H9 (cell line): ENCODE data around the gene OGFOD2. TPM values are rescaled to one million over a fixed set of nuclear protein-coding genes. Genes with fewer than 3 reads are reported as not detected.

ENCODE experiments used
- DNase-seq: peaks from one replicate; pipeline ENCODE4 v3.0.0-alpha.2; 2017
- H2AFZ ChIP-seq: one replicate; pipeline ENCODE4 v1.6.1; 2013; ENCODE audit warnings: mild to moderate bottlenecking, low read length, control low read depth, moderate library complexity
- H2AK5ac ChIP-seq: 2 replicates; pipeline ENCODE4 v1.6.1; 2013; ENCODE audit warnings: low read length, control low read depth, mixed read lengths; ENCODE audit not compliant: insufficient read length
- H2BK120ac ChIP-seq: one replicate; pipeline ENCODE4 v1.6.1; 2013; ENCODE audit warnings: low read depth, mild to moderate bottlenecking, low read length, control low read depth, inconsistent platforms; ENCODE audit not compliant: poor library complexity, severe bottlenecking
- H2BK12ac ChIP-seq: 2 replicates; pipeline ENCODE4 v1.6.1; 2013; ENCODE audit warnings: low read length, control low read depth, mixed read lengths, low read depth; ENCODE audit not compliant: insufficient read length
- H2BK15ac ChIP-seq: 2 replicates; pipeline ENCODE4 v1.6.1; 2013; ENCODE audit warnings: low read depth, low read length, control low read depth
- H2BK20ac ChIP-seq: one replicate; pipeline ENCODE4 v1.6.1; 2013; ENCODE audit warnings: low read depth, mild to moderate bottlenecking, low read length, control low read depth, inconsistent platforms; ENCODE audit not compliant: poor library complexity, severe bottlenecking
- H2BK5ac ChIP-seq: 2 replicates; pipeline ENCODE4 v1.6.1; 2013; ENCODE audit warnings: low read length, control low read depth, mixed read lengths; ENCODE audit not compliant: insufficient read length
- H3K14ac ChIP-seq: 2 replicates; pipeline ENCODE4 v1.6.1; 2013; ENCODE audit warnings: low read length, control low read depth; ENCODE audit not compliant: insufficient read depth
- H3K18ac ChIP-seq: 2 replicates; pipeline ENCODE4 v1.6.1; 2013; ENCODE audit warnings: low read depth, mild to moderate bottlenecking, mixed read lengths, low read length, control low read depth; ENCODE audit not compliant: insufficient read length
- H3K23ac ChIP-seq: 2 replicates; pipeline ENCODE4 v1.6.1; 2013; ENCODE audit warnings: low read length, control low read depth, mixed read lengths, low read depth; ENCODE audit not compliant: insufficient read length
- H3K23me2 ChIP-seq: 2 replicates; pipeline ENCODE4 v1.6.1; 2013; ENCODE audit warnings: low read depth, mild to moderate bottlenecking, mixed read lengths, low read length, control low read depth; ENCODE audit not compliant: insufficient read length, poor library complexity, severe bottlenecking
- H3K27ac ChIP-seq: 2 replicates; pipeline ENCODE4 v1.5.1; 2013; ENCODE audit warnings: low read length, control low read depth, mixed read lengths, low read depth; ENCODE audit not compliant: insufficient read length
- H3K27me3 ChIP-seq: 2 replicates; pipeline ENCODE4 v1.6.1; 2013; ENCODE audit warnings: low read length, control low read depth, inconsistent platforms; ENCODE audit not compliant: insufficient read depth
- H3K4ac ChIP-seq: 2 replicates; pipeline ENCODE4 v1.6.1; 2013; ENCODE audit warnings: low read depth, mild to moderate bottlenecking, control low read depth, inconsistent platforms, low read length, moderate library complexity
- H3K4me1 ChIP-seq: 2 replicates; pipeline ENCODE4 v1.6.1; 2013; ENCODE audit warnings: low read length, control low read depth, inconsistent platforms; ENCODE audit not compliant: insufficient read depth
- H3K4me2 ChIP-seq: 2 replicates; pipeline ENCODE4 v1.6.1; 2013; ENCODE audit warnings: low read length, control low read depth, mixed read lengths; ENCODE audit not compliant: insufficient read length, insufficient read depth
- H3K56ac ChIP-seq: 2 replicates; pipeline ENCODE4 v1.6.1; 2013; ENCODE audit warnings: low read depth, mild to moderate bottlenecking, mixed read lengths, low read length, control low read depth; ENCODE audit not compliant: insufficient read length
- H3K79me1 ChIP-seq: 2 replicates; pipeline ENCODE4 v1.6.1; 2013; ENCODE audit warnings: low read depth, mild to moderate bottlenecking, moderate library complexity, low read length, control low read depth, inconsistent platforms; ENCODE audit not compliant: insufficient read depth, poor library complexity, severe bottlenecking
- H3K79me2 ChIP-seq: 2 replicates; pipeline ENCODE4 v1.6.1; 2013; ENCODE audit warnings: low read length, control low read depth, inconsistent platforms; ENCODE audit not compliant: insufficient read depth
- H3K9ac ChIP-seq: 2 replicates; pipeline ENCODE4 v1.6.1; 2013; ENCODE audit warnings: low read length, control low read depth, mixed read lengths; ENCODE audit not compliant: insufficient read length; ENCODE audit errors: extremely low read depth
- H3K9me3 ChIP-seq: one replicate; pipeline ENCODE4 v1.6.1; 2013; ENCODE audit warnings: low read depth, low read length, inconsistent platforms; ENCODE audit not compliant: control insufficient read depth
- H3T11ph ChIP-seq: one replicate; pipeline ENCODE4 v1.6.1; 2013; ENCODE audit warnings: mild to moderate bottlenecking, low read length, control low read depth, inconsistent platforms
- H4K20me1 ChIP-seq: one replicate; pipeline ENCODE4 v1.6.1; 2013; ENCODE audit not compliant: control insufficient read depth, insufficient read length, insufficient read depth
- H4K5ac ChIP-seq: 2 replicates; pipeline ENCODE4 v1.6.1; 2013; ENCODE audit warnings: low read depth, mild to moderate bottlenecking, mixed read lengths, low read length, control low read depth; ENCODE audit not compliant: insufficient read length
- H4K8ac ChIP-seq: replicated peaks from 2 replicates; pipeline ENCODE4 v1.6.1; 2013; ENCODE audit warnings: low read length, control low read depth, mixed read lengths, low read depth; ENCODE audit not compliant: insufficient read length
- H4K91ac ChIP-seq: 2 replicates; pipeline ENCODE4 v1.6.1; 2013; ENCODE audit warnings: low read depth, mild to moderate bottlenecking, moderate library complexity, mixed read lengths, low read length, control low read depth; ENCODE audit not compliant: insufficient read length
- H3K27ac Mint-ChIP-seq, 3 experiments: 2 replicates in 2 of 3; 3 replicates in 1 of 3; pipeline ENCODE4 v1.8.0; 2020 to 2021; ENCODE audit warnings: mixed read lengths in 3 of 3, mild to moderate bottlenecking in 1 of 3, moderate library complexity in 1 of 3
- H3K27me3 Mint-ChIP-seq: 2 replicates; pipeline ENCODE4 v1.8.0; 2021; ENCODE audit warnings: low read depth, mild to moderate bottlenecking, moderate library complexity, mixed read lengths
- H3K36me3 Mint-ChIP-seq, 3 experiments: 2 replicates in 2 of 3; 3 replicates in 1 of 3; pipeline ENCODE4 v1.8.0; 2020 to 2021; ENCODE audit warnings: low read depth in 3 of 3, mixed read lengths in 3 of 3; ENCODE audit not compliant: insufficient read depth in 1 of 3
- H3K4me1 Mint-ChIP-seq, 2 experiments: 2 replicates each; pipeline ENCODE4 v1.8.0; 2020; ENCODE audit warnings: mixed read lengths in 2 of 2
- H3K4me3 Mint-ChIP-seq, 2 experiments: 2 replicates in 1 of 2; 3 replicates in 1 of 2; pipeline ENCODE4 v1.8.0; 2020 to 2021; ENCODE audit warnings: mild to moderate bottlenecking in 2 of 2, mixed read lengths in 2 of 2, moderate library complexity in 1 of 2
- H3K9me3 Mint-ChIP-seq, 2 experiments: 2 replicates in 1 of 2; 3 replicates in 1 of 2; pipeline ENCODE4 v1.8.0; 2020; ENCODE audit warnings: mild to moderate bottlenecking in 2 of 2, mixed read lengths in 2 of 2, moderate library complexity in 1 of 2
- WGBS: extraction: QIAGEN DNeasy Blood & Tissue Kit; methylation state at CpG from one replicate; pipeline ENCODE4 v1.1.7; 2013; ENCODE audit warnings: missing lambda C conversion rate, low lambda C conversion rate, mixed read lengths; ENCODE audit not compliant: insufficient read length; ENCODE audit errors: extremely low coverage; 5-methylcytosine and 5-hydroxymethylcytosine counted together
- total RNA-seq: library from RNA; stranded (reverse); gene quantifications from 2 replicates; pipeline ENCODE4 v1.2.1, GENCODE V29; 2021
- TF ChIP-seq, protein P1 (sequence below): fragments of 200-600 bp; sonication (generic); conservative IDR thresholded peaks from 3 replicates; pipeline ENCODE4 v1.8.0; 2021; ENCODE audit warnings: antibody characterized with exemption, mild to moderate bottlenecking

OGFOD2 gene
- total RNA-seq, 1 experiment from 2014 or later: 14.7 TPM

DNA sequence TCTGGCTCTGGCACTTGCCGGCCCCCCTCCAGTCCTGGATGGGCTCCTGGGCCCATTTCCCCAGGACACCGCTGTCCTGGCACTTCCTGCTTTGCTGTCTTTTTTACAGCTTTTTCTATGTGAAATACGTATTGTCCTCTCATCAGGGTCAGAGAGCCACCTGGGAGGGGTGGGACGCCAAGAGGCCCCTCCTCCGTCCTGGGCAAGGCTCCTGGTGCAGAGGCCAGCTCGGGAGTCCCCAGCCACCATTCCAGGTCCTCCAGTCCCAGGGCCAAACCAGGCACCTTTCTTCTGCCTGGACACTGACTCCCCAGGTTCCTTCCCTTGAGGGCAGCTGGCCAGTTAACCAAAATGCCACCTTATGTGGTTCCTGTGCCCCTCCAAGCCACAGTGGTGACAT lies 28.2 kb downstream of the OGFOD2 start:
- Histone ChIP-seq H4K20me1 (no peaks in the 10 kb centered on the region), H3K14ac (no peak overlapping the region), H3K27me3 (no peaks in the 10 kb centered on the region), H3K23ac (no peak overlapping the region), H3K4me1 (no peaks in the 10 kb centered on the region), H2BK5ac (no peak overlapping the region), H3T11ph (no peak overlapping the region), H4K8ac (no peak overlapping the region), H3K9ac (no peak overlapping the region), H2BK20ac (no peak overlapping the region), H3K27ac (no peak overlapping the region), H2BK12ac (no peak overlapping the region), H2BK120ac (no peak overlapping the region), H2BK15ac (no peak overlapping the region), H3K4ac (no peak overlapping the region), H3K9me3 (no peaks in the 10 kb centered on the region), H2AFZ (no peak overlapping the region), H4K5ac (no peak overlapping the region), H4K91ac (no peak overlapping the region), H3K4me2 (no peak overlapping the region), H3K18ac (no peak overlapping the region), H3K56ac (no peak overlapping the region), H3K79me2 (no peaks in the 10 kb centered on the region), H3K79me1 (no peaks in the 10 kb centered on the region), H2AK5ac (no peak overlapping the region), H3K23me2 (no peaks in the 10 kb centered on the region)
- no CpG with 5 or more reads among the region's 6 CpGs for WGBS
- TF ChIP-seq, protein P1, sequence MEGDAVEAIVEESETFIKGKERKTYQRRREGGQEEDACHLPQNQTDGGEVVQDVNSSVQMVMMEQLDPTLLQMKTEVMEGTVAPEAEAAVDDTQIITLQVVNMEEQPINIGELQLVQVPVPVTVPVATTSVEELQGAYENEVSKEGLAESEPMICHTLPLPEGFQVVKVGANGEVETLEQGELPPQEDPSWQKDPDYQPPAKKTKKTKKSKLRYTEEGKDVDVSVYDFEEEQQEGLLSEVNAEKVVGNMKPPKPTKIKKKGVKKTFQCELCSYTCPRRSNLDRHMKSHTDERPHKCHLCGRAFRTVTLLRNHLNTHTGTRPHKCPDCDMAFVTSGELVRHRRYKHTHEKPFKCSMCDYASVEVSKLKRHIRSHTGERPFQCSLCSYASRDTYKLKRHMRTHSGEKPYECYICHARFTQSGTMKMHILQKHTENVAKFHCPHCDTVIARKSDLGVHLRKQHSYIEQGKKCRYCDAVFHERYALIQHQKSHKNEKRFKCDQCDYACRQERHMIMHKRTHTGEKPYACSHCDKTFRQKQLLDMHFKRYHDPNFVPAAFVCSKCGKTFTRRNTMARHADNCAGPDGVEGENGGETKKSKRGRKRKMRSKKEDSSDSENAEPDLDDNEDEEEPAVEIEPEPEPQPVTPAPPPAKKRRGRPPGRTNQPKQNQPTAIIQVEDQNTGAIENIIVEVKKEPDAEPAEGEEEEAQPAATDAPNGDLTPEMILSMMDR: no peak
- Mint-ChIP-seq H3K4me3 (no peak overlapping the region), H3K36me3 (no peaks in the 10 kb centered on the region), H3K9me3 (no peaks in the 10 kb centered on the region), H3K27ac (no peak overlapping the region), H3K27me3 (peaks cover 2% of the 10 kb centered on the region), H3K4me1 (no peaks in the 10 kb centered on the region)
- DNase-seq: no peak
